WTC11 (cell line): ENCODE data around the gene NFATC1. TPM values are rescaled to one million over a fixed set of nuclear protein-coding genes. Genes with fewer than 3 reads are reported as not detected.

Experiments used
- ATAC-seq: fragments of 200-7000 bp; cut with Tn5 transposase; 2 replicates; pipeline ENCODE4 v1.10.0; 2021; ENCODE audit warnings: mild to moderate bottlenecking, moderate library complexity
- CTCF ChIA-PET: fragments of 300-600 bp; sonication (Branson Sonifier 250); formaldehyde crosslinking; loops from one replicate; lab custom pipeline; 2021; ENCODE audit warnings: antibody characterized with exemption; lab: Charles Lee
- POLR2A ChIA-PET: fragments of 350-600 bp; sonication (Branson Sonifier 250); formaldehyde crosslinking; loops from one replicate; lab custom pipeline; 2021; ENCODE audit warnings: antibody characterized with exemption; lab: Charles Lee
- DNase-seq: peaks from one replicate; pipeline ENCODE4 v3.0.0; 2021; ENCODE audit warnings: low spot score
- H3K27ac Mint-ChIP-seq: 2 replicates; pipeline ENCODE4 v1.8.0; 2021; ENCODE audit warnings: mixed read lengths
- H3K27me3 Mint-ChIP-seq: 2 replicates; pipeline ENCODE4 v1.8.0; 2021; ENCODE audit warnings: low read depth, mild to moderate bottlenecking, moderate library complexity, mixed read lengths
- H3K36me3 Mint-ChIP-seq: 2 replicates; pipeline ENCODE4 v1.8.0; 2021; ENCODE audit warnings: mixed read lengths
- H3K4me1 Mint-ChIP-seq: 2 replicates; pipeline ENCODE4 v1.8.0; 2022; ENCODE audit warnings: mixed read lengths
- H3K4me3 Mint-ChIP-seq: 2 replicates; pipeline ENCODE4 v1.8.0; 2021; ENCODE audit warnings: mild to moderate bottlenecking, moderate library complexity, mixed read lengths
- H3K9me3 Mint-ChIP-seq: 2 replicates; pipeline ENCODE4 v1.8.0; 2021; ENCODE audit warnings: mixed read lengths
- ATF1 ChIP-seq: sonication (generic); formaldehyde crosslinking; IDR thresholded peaks from 2 replicates; pipeline ENCODE4 v1.8.1; 2023; ENCODE audit warnings: mild to moderate bottlenecking, moderate library complexity, missing genetic modification reagents
- CREM ChIP-seq: sonication (generic); formaldehyde crosslinking; IDR thresholded peaks from 2 replicates; pipeline ENCODE4 v1.8.1; 2022; ENCODE audit warnings: mild to moderate bottlenecking, missing genetic modification reagents, moderate library complexity
- FOXP1 ChIP-seq: sonication (generic); formaldehyde crosslinking; IDR thresholded peaks from 2 replicates; pipeline ENCODE4 v1.8.0; 2022; ENCODE audit warnings: missing genetic modification reagents, mild to moderate bottlenecking, moderate library complexity, borderline replicate concordance
- JAZF1 ChIP-seq: fragments of 250-450 bp; sonication (Bioruptor Pico); IDR thresholded peaks from 2 replicates; pipeline ENCODE4 v1.9.0; 2021; ENCODE audit warnings: moderate library complexity, mild to moderate bottlenecking, inconsistent platforms
- JUN ChIP-seq: sonication (generic); formaldehyde crosslinking; IDR thresholded peaks from 2 replicates; pipeline ENCODE4 v1.8.0; 2023; ENCODE audit warnings: mild to moderate bottlenecking, missing genetic modification reagents
- NFATC4 ChIP-seq: fragments of 250-450 bp; sonication (Bioruptor Pico); IDR thresholded peaks from 2 replicates; pipeline ENCODE4 v1.9.0; 2021; ENCODE audit warnings: mild to moderate bottlenecking
- NFE2L1 ChIP-seq: sonication (generic); formaldehyde crosslinking; IDR thresholded peaks from 2 replicates; pipeline ENCODE4 v1.8.1; 2023; ENCODE audit warnings: missing genetic modification reagents
- SMAD4 ChIP-seq: sonication (generic); formaldehyde crosslinking; IDR thresholded peaks from 2 replicates; pipeline ENCODE4 v1.8.0; 2022; ENCODE audit warnings: mild to moderate bottlenecking, missing genetic modification reagents
- TCF7 ChIP-seq: sonication (generic); formaldehyde crosslinking; IDR thresholded peaks from 2 replicates; pipeline ENCODE4 v1.8.0; 2022; ENCODE audit warnings: mild to moderate bottlenecking, low read depth, missing genetic modification reagents, moderate library complexity
- TEAD1 ChIP-seq: sonication (generic); formaldehyde crosslinking; IDR thresholded peaks from 2 replicates; pipeline ENCODE4 v1.8.0; 2022; ENCODE audit warnings: mild to moderate bottlenecking, missing genetic modification reagents
- TP53 ChIP-seq: sonication (generic); formaldehyde crosslinking; IDR thresholded peaks from 2 replicates; pipeline ENCODE4 v1.8.1; 2023; ENCODE audit warnings: mild to moderate bottlenecking, missing genetic modification reagents
- ZNF219 ChIP-seq: sonication (generic); formaldehyde crosslinking; IDR thresholded peaks from 2 replicates; pipeline ENCODE4 v1.8.0; 2023; ENCODE audit warnings: missing genetic modification reagents, mild to moderate bottlenecking, borderline replicate concordance
- ZNF232 ChIP-seq: sonication (generic); formaldehyde crosslinking; IDR thresholded peaks from 2 replicates; pipeline ENCODE4 v1.8.0; 2022; ENCODE audit warnings: mild to moderate bottlenecking, missing genetic modification reagents
- total RNA-seq: library from RNA; stranded (reverse); gene quantifications from 3 replicates; pipeline ENCODE4 v1.2.3, GENCODE V29; 2021
- TF ChIP-seq, protein P1 (sequence below): sonication (generic); formaldehyde crosslinking; IDR thresholded peaks from 2 replicates; pipeline ENCODE4 v1.8.0; 2022; ENCODE audit warnings: mild to moderate bottlenecking, missing genetic modification reagents
- TF ChIP-seq, protein P2 (sequence below): sonication (generic); formaldehyde crosslinking; IDR thresholded peaks from 2 replicates; pipeline ENCODE4 v1.8.1; 2023; ENCODE audit warnings: mild to moderate bottlenecking, missing genetic modification reagents, moderate library complexity
- TF ChIP-seq, protein P3 (sequence below): fragments of 250-450 bp; sonication (Bioruptor Pico); IDR thresholded peaks from 2 replicates; pipeline ENCODE4 v2.1.2; 2022; ENCODE audit warnings: mild to moderate bottlenecking, moderate library complexity
- TF ChIP-seq, protein P4 (sequence below): sonication (generic); formaldehyde crosslinking; IDR thresholded peaks from 2 replicates; pipeline ENCODE4 v1.8.1; 2022; ENCODE audit warnings: mild to moderate bottlenecking, missing genetic modification reagents, moderate library complexity, borderline replicate concordance
- TF ChIP-seq, protein P5 (sequence below): sonication (generic); formaldehyde crosslinking; IDR thresholded peaks from 2 replicates; pipeline ENCODE4 v1.8.0; 2022; ENCODE audit warnings: mild to moderate bottlenecking, missing genetic modification reagents
- TF ChIP-seq, protein P6 (sequence below): sonication (generic); formaldehyde crosslinking; IDR thresholded peaks from 2 replicates; pipeline ENCODE4 v1.8.1; 2023; ENCODE audit warnings: mild to moderate bottlenecking, missing genetic modification reagents, borderline replicate concordance
- TF ChIP-seq, protein P7 (sequence below): fragments of 250-450 bp; sonication (Bioruptor Pico); IDR thresholded peaks from 2 replicates; pipeline ENCODE4 v1.9.0; 2021; ENCODE audit warnings: moderate library complexity, mild to moderate bottlenecking, inconsistent platforms, borderline replicate concordance
- TF ChIP-seq, protein P8 (sequence below): sonication (generic); formaldehyde crosslinking; IDR thresholded peaks from 2 replicates; pipeline ENCODE4 v1.8.0; 2023; ENCODE audit warnings: missing genetic modification reagents, mild to moderate bottlenecking, borderline replicate concordance

NFATC1 gene
- total RNA-seq, 1 experiment from 2014 or later = 20.2 TPM

DNA sequence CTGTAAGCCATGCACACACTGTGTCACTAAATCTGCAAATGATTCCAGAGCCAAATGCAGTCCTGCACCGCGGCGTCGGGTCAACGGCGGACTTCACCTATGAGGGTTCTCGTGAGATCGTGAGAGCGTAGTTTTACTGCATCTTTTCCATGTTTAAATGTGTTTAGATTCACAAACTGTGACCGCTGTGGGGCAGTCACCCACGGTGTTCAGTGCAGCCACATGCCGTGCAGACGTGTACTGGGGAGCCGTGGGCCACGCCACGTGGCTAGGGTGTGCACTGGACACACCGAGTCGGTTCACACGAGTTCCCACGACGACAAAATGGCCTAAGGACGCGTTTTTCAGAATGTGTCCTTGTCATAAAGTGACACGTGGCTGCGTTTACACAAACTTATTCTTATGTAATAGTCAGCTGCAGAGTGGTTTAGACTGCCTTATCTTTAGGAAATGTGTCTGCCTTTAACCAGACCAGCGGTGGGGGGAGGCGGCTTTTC, 34.1 kb downstream of the NFATC1 start (continued):
- no peak for TF ChIP-seq FOXP1 (CRISPR knock-in tag)
- no peak for TF ChIP-seq ZNF232 (CRISPR knock-in tag)
- TF ChIP-seq ATF1 (CRISPR knock-in tag) = no peak
- TF ChIP-seq TCF7 (CRISPR knock-in tag) = no peak
- no peak for TF ChIP-seq SMAD4 (CRISPR knock-in tag)
- no peak for TF ChIP-seq JAZF1 (CRISPR knock-in tag)
- TF ChIP-seq, protein P1, sequence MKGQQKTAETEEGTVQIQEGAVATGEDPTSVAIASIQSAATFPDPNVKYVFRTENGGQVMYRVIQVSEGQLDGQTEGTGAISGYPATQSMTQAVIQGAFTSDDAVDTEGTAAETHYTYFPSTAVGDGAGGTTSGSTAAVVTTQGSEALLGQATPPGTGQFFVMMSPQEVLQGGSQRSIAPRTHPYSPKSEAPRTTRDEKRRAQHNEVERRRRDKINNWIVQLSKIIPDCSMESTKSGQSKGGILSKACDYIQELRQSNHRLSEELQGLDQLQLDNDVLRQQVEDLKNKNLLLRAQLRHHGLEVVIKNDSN (CRISPR knock-in tag) = no peak
- TF ChIP-seq, protein P2, sequence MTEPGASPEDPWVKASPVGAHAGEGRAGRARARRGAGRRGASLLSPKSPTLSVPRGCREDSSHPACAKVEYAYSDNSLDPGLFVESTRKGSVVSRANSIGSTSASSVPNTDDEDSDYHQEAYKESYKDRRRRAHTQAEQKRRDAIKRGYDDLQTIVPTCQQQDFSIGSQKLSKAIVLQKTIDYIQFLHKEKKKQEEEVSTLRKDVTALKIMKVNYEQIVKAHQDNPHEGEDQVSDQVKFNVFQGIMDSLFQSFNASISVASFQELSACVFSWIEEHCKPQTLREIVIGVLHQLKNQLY (CRISPR knock-in tag) = no peak
- TF ChIP-seq, all 79 proteins: peak for 0

DNA sequence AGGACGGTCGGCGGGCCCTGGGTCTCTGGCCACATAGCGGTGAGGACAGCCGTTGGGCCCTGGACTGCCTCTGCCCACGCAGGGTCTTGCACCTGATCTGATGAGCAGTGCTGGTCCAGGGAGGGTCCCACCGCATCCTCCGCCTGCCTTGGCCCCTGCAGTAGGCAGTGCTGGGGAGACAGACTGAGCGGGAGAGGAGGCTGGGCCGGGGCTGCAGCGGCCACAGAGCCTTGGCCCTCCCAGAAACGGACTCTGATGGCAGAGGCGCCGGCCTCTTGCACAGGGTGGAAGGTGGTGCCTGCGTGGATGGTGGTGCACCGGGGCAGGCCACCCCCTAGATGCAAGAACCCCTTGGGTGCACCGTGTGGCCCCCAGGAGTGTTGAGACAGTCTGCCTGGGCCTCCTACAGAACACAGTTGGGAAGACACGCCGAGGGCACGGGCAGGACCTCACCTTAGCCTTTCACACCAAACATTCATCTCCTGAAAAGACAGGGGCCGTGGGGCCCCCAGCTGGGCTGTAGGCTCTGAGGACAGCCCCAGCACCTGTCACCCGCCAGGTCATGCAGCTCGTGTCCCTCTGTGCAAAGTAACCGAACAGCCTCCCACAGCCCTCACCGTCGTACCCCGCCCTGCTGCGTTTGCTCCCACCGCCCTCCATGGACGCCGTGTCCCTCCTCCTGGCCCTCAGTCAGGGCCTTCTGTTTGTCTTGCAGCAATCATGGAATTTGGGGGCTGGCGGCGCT, 36.8 kb downstream of the NFATC1 start:
- no peak for ATAC-seq
- H3K9me3 Mint-ChIP-seq = no peaks in the 10 kb centered on the region
- no peaks in the 10 kb centered on the region for H3K4me1 Mint-ChIP-seq
- peak overlapping the region; percentile 53; the same call in 1 of the 2 replicates for H3K27ac Mint-ChIP-seq
- DNase-seq = no peak
- H3K4me3 Mint-ChIP-seq = no peak overlapping the region
- no peaks in the 10 kb centered on the region for H3K36me3 Mint-ChIP-seq
- no peaks in the 10 kb centered on the region for H3K27me3 Mint-ChIP-seq
- ChIA-PET POLR2A (no interaction called here), CTCF (no interaction called here)
- TF ChIP-seq ZNF219 (no peak), CREM (CRISPR knock-in tag) (no peak), ATF1 (CRISPR knock-in tag) (no peak), NFATC4 (CRISPR knock-in tag) (no peak), NFE2L1 (no peak), TP53 (no peak), TEAD1 (no peak), JUN (CRISPR knock-in tag) (no peak)
- TF ChIP-seq, protein P3, sequence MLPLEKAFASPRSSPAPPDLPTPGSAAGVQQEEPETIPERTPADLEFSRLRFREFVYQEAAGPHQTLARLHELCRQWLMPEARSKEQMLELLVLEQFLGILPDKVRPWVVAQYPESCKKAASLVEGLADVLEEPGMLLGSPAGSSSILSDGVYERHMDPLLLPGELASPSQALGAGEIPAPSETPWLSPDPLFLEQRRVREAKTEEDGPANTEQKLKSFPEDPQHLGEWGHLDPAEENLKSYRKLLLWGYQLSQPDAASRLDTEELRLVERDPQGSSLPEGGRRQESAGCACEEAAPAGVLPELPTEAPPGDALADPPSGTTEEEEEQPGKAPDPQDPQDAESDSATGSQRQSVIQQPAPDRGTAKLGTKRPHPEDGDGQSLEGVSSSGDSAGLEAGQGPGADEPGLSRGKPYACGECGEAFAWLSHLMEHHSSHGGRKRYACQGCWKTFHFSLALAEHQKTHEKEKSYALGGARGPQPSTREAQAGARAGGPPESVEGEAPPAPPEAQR (CRISPR knock-in tag) = no peak
- TF ChIP-seq, protein P4, sequence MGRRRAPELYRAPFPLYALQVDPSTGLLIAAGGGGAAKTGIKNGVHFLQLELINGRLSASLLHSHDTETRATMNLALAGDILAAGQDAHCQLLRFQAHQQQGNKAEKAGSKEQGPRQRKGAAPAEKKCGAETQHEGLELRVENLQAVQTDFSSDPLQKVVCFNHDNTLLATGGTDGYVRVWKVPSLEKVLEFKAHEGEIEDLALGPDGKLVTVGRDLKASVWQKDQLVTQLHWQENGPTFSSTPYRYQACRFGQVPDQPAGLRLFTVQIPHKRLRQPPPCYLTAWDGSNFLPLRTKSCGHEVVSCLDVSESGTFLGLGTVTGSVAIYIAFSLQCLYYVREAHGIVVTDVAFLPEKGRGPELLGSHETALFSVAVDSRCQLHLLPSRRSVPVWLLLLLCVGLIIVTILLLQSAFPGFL (CRISPR knock-in tag) = no peak
- TF ChIP-seq, protein P5, sequence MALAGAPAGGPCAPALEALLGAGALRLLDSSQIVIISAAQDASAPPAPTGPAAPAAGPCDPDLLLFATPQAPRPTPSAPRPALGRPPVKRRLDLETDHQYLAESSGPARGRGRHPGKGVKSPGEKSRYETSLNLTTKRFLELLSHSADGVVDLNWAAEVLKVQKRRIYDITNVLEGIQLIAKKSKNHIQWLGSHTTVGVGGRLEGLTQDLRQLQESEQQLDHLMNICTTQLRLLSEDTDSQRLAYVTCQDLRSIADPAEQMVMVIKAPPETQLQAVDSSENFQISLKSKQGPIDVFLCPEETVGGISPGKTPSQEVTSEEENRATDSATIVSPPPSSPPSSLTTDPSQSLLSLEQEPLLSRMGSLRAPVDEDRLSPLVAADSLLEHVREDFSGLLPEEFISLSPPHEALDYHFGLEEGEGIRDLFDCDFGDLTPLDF (CRISPR knock-in tag) = no peak
- TF ChIP-seq, protein P6, sequence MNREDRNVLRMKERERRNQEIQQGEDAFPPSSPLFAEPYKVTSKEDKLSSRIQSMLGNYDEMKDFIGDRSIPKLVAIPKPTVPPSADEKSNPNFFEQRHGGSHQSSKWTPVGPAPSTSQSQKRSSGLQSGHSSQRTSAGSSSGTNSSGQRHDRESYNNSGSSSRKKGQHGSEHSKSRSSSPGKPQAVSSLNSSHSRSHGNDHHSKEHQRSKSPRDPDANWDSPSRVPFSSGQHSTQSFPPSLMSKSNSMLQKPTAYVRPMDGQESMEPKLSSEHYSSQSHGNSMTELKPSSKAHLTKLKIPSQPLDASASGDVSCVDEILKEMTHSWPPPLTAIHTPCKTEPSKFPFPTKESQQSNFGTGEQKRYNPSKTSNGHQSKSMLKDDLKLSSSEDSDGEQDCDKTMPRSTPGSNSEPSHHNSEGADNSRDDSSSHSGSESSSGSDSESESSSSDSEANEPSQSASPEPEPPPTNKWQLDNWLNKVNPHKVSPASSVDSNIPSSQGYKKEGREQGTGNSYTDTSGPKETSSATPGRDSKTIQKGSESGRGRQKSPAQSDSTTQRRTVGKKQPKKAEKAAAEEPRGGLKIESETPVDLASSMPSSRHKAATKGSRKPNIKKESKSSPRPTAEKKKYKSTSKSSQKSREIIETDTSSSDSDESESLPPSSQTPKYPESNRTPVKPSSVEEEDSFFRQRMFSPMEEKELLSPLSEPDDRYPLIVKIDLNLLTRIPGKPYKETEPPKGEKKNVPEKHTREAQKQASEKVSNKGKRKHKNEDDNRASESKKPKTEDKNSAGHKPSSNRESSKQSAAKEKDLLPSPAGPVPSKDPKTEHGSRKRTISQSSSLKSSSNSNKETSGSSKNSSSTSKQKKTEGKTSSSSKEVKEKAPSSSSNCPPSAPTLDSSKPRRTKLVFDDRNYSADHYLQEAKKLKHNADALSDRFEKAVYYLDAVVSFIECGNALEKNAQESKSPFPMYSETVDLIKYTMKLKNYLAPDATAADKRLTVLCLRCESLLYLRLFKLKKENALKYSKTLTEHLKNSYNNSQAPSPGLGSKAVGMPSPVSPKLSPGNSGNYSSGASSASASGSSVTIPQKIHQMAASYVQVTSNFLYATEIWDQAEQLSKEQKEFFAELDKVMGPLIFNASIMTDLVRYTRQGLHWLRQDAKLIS (CRISPR knock-in tag) = no peak
- TF ChIP-seq, protein P7, sequence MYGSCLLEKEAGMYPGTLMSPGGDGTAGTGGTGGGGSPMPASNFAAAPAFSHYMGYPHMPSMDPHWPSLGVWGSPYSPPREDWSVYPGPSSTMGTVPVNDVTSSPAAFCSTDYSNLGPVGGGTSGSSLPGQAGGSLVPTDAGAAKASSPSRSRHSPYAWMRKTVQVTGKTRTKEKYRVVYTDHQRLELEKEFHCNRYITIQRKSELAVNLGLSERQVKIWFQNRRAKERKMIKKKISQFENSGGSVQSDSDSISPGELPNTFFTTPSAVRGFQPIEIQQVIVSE (CRISPR knock-in tag) = no peak
- TF ChIP-seq, protein P8, sequence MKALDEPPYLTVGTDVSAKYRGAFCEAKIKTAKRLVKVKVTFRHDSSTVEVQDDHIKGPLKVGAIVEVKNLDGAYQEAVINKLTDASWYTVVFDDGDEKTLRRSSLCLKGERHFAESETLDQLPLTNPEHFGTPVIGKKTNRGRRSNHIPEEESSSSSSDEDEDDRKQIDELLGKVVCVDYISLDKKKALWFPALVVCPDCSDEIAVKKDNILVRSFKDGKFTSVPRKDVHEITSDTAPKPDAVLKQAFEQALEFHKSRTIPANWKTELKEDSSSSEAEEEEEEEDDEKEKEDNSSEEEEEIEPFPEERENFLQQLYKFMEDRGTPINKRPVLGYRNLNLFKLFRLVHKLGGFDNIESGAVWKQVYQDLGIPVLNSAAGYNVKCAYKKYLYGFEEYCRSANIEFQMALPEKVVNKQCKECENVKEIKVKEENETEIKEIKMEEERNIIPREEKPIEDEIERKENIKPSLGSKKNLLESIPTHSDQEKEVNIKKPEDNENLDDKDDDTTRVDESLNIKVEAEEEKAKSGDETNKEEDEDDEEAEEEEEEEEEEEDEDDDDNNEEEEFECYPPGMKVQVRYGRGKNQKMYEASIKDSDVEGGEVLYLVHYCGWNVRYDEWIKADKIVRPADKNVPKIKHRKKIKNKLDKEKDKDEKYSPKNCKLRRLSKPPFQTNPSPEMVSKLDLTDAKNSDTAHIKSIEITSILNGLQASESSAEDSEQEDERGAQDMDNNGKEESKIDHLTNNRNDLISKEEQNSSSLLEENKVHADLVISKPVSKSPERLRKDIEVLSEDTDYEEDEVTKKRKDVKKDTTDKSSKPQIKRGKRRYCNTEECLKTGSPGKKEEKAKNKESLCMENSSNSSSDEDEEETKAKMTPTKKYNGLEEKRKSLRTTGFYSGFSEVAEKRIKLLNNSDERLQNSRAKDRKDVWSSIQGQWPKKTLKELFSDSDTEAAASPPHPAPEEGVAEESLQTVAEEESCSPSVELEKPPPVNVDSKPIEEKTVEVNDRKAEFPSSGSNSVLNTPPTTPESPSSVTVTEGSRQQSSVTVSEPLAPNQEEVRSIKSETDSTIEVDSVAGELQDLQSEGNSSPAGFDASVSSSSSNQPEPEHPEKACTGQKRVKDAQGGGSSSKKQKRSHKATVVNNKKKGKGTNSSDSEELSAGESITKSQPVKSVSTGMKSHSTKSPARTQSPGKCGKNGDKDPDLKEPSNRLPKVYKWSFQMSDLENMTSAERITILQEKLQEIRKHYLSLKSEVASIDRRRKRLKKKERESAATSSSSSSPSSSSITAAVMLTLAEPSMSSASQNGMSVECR (CRISPR knock-in tag) = no peak
